Gastroesophageal sphincter (tissue), 3 donors: Measurements from ENCODE around the gene FSHR.

Source experiments
- EP300 ChIP-seq: sonication (generic); formaldehyde crosslinking; IDR thresholded peaks from one replicate; pipeline ENCODE4 v1.6.1; 2017; ENCODE audit warnings: antibody characterized with exemption, mild to moderate bottlenecking
- POLR2A ChIP-seq, 2 donors: fragments of 450-650 bp; IDR thresholded peaks; one replicate each; pipeline ENCODE4 v1.6.1; 2017; ENCODE audit warnings: antibody characterized with exemption in 2 of 2, mild to moderate bottlenecking in 2 of 2, moderate library complexity in 1 of 2
- TF ChIP-seq, protein P1 (sequence below), 4 experiments: fragments of 200-600 bp in 2 of 4; fragments of 450-650 bp in 2 of 4; sonication (generic) in 1 of 4; IDR thresholded peaks; one replicate each; pipeline ENCODE4 v1.5.1; 2017 to 2019; ENCODE audit warnings: antibody characterized with exemption in 4 of 4, mild to moderate bottlenecking in 2 of 4, moderate library complexity in 2 of 4

- TF ChIP-seq, protein P1, sequence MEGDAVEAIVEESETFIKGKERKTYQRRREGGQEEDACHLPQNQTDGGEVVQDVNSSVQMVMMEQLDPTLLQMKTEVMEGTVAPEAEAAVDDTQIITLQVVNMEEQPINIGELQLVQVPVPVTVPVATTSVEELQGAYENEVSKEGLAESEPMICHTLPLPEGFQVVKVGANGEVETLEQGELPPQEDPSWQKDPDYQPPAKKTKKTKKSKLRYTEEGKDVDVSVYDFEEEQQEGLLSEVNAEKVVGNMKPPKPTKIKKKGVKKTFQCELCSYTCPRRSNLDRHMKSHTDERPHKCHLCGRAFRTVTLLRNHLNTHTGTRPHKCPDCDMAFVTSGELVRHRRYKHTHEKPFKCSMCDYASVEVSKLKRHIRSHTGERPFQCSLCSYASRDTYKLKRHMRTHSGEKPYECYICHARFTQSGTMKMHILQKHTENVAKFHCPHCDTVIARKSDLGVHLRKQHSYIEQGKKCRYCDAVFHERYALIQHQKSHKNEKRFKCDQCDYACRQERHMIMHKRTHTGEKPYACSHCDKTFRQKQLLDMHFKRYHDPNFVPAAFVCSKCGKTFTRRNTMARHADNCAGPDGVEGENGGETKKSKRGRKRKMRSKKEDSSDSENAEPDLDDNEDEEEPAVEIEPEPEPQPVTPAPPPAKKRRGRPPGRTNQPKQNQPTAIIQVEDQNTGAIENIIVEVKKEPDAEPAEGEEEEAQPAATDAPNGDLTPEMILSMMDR (IDR thresholded peaks at IDR 0.05) = no peak
- TF ChIP-seq POLR2A (IDR thresholded peaks at IDR 0.05) (no peak), EP300 (no peak)
Observed at GRCh38 chr2:49002750-49003149, 151.6 kb downstream of the FSHR start.
